HG02759 (cell line): ENCODE measurements around the gene PARD3B.

Experiments used
- ATAC-seq: cut with Tn5 transposase; IDR thresholded peaks from one replicate; pipeline ENCODE4 v1.9.1; 2021; ENCODE audit warnings: mild to moderate bottlenecking, moderate library complexity; ENCODE audit not compliant: unreplicated experiment

PARD3B gene

DNA sequence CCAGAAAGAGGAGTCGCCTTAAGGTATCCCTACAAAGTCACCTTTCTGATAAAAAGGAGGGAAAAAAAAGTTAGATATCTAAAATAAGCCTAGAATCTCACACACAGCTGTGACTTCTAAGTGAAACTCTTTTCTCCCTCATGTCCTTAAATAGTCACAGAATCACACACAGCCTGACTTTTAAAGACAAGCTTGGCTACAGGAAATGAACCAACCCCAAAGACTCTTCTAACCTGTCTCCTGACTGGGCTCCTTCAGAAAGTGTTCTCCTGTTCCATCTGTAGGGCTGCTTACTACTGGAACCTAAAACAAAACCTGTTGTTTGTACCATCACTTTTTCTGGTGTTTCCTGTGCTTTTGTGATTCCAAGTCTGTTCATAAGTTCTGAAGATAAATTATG, 1074.3 kb downstream of the PARD3B start:
- no peak for ATAC-seq

GRCh38 chr2:205627085-205627484, 1081.8 kb downstream of the PARD3B start:
- ATAC-seq = no peak

GRCh38 chr2:205628422-205628821, 1083.1 kb downstream of the PARD3B start:
- no peak for ATAC-seq

DNA sequence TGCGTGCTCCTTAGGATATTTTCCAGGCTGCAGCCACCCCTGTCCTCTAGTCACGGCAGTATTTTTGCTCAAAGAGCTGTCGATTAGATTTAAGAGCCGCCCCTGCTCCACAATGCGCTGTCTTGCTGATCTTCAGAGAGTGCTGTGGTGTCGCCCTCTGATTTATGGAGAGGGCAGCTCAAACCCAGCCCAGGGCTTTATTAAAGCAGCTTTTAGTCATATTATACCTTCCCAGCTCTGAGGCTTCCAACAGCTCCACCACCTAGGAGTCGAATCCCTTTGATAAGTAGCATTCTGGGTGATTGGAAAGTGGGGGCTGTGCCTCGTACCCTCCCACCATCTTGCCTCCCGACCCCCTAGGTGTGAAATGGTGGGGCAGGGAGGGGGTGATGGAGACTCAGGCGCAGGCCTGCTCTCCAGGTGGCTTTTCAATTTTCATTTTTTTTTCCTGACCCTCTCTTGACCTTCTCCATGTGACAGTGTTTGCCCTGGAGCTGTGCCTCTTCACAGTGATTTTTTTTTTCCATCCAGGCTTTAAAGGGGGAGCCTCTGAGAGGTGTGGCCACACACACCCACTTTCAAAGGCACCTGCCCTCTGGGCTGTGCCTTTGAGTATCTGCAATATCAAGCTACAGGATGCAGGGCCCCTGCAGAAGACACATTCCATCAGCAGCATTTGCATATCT, 1084.0 kb downstream of the PARD3B start:
- no peak for ATAC-seq

DNA sequence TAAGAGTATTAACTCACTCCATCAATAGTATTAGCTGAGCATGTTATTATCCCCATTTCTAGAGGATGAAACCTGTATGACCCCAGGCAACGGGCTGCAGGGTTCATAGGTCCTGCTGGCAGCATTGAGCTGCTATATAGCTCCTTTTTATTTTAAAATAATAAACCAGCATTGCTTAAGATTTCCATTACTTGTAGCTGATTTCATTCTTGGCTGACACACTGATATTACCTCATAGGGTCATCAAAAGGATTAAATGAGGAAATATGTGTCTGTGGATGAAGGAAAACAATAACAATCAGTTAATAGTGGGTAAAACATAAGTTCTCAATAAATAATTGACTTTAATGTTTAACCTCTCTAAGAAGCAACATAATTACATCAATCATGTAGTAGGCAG, 1088.7 kb downstream of the PARD3B start:
- no peak for ATAC-seq

DNA sequence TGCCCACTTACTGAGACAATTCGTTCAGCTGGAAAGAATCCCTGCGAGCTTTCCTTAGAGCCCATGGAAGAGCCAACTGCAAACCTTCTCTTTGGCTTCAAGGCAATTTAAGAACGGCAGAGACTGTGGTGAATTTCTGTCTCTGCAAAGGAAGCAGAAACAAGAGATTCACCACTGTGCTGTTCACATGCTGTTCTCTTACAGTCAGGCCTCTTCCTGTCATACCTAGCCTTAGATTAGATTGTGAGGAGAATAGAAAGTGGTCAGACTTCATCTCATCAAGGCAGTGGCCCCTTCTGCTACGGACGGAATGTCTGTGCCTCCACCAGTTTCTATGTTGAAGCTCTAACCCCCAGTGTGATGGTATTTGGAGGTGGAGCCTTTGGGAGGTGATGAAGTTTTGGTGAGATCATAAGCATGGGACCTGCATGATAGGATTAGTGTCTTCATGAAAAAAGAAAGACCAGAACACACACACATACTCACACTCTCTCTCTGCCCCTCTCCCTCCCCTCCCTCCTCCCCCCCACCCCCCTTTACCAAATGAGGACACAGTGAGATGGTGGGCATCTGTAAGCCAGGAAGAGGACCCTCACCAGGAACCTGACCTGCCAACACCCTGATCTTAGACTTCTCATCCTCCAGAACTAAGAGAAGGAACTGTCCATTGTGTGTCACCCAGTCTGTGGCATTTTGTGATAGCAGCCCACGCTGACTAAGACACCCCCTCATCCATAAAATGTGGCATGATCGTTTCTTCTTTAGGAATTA, 1091.5 kb downstream of the PARD3B start:
- no peak for ATAC-seq

GRCh38 chr2:205637320-205637602, 1092.0 kb downstream of the PARD3B start:
- ATAC-seq = no peak

- no peak for ATAC-seq
These were observed 1092.7 kb downstream of the PARD3B start for GRCh38 chr2:205637779-205638503.

- peak; percentile 60 for ATAC-seq
These were observed 1095.4 kb downstream of the PARD3B start for GRCh38 chr2:205640716-205641115.

- ATAC-seq = no peak
These were observed 1097.5 kb downstream of the PARD3B start for GRCh38 chr2:205642599-205643356.

DNA sequence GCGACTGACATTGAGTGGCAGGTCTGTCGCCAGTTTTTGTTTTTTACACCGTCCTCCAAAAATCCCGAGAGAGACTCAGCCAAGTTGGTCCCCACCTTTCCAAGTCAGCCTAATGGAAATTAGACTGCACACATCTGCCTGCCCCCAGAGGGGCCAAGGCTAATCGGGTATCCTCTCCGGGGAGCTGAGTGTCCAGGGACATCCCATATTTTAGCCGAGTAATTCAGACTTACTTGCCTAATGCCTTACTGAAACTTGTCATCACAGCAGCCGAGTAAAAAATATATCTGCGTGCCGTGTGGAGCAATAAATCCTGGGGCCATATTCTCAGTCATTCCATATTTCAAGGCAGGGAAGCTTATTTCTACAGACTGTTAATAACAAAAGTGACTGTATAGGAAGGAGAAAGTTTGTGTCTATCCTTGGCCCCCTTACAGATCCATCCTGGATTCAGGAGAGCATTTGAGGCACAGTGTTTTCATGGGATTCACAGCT, 1098.2 kb downstream of the PARD3B start:
- no peak for ATAC-seq

DNA sequence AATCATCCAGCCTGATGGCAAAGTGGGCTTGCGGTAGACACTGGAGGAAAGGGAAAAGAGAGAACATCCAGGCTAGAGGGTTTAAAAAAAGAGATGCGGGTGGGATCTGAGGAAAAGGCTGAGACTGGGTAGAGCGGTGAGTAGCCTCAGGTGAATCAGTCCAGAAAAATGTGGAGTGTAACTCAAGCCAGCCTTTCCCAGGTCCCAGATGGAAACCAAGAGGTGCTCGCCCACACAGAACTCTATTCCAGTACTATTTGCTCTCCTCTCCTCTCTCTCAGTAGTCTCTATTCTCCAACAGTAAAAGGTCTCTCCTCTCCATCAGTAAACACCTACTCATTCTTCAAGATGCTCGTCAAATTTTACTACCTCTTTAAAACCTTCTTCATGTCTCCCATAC, 1098.7 kb downstream of the PARD3B start:
- ATAC-seq = no peak

- ATAC-seq = peak; percentile 97
These were observed 1101.4 kb downstream of the PARD3B start for GRCh38 chr2:205646680-205647079.

GRCh38 chr2:205650450-205650849, 1105.2 kb downstream of the PARD3B start:
- ATAC-seq = no peak

DNA sequence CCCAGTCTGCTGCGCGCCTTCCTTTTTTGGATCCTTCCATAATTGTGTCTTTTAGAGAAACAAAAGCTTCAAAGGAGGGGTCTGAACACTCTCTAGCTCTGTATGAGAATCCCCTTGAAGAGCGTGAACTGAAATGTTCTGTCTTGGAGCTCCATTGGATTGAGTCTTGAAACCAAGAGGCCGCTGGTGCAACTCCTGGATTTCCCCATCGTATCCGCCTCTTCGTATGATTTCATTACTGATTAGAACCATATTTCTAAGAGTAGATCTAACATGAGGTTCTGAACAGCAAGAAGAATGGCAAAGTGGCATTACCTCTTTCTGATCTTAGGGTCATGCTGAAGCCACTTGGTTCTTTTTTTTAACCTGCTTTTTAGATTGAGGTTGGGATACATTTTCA, 1105.7 kb downstream of the PARD3B start:
- no peak for ATAC-seq

DNA sequence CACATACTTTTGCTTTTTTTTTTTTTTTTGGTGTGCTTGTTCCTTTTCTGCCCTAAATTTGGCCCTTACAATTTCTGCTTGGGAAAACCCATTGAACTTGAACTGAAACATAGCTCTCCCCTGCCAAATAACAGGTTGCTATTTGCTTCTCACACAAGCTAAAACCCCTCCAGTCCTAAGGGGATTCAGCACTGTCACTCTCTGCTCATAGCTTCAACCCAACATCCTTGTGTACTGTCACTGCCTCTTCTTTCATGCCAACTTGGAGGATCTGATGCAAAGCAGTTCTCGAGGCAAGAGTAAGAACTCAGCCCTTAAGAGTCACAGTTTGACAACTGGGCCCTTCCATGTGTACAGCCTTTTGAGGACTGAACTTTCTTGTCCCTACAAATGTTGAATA, 1106.4 kb downstream of the PARD3B start:
- ATAC-seq = no peak

DNA sequence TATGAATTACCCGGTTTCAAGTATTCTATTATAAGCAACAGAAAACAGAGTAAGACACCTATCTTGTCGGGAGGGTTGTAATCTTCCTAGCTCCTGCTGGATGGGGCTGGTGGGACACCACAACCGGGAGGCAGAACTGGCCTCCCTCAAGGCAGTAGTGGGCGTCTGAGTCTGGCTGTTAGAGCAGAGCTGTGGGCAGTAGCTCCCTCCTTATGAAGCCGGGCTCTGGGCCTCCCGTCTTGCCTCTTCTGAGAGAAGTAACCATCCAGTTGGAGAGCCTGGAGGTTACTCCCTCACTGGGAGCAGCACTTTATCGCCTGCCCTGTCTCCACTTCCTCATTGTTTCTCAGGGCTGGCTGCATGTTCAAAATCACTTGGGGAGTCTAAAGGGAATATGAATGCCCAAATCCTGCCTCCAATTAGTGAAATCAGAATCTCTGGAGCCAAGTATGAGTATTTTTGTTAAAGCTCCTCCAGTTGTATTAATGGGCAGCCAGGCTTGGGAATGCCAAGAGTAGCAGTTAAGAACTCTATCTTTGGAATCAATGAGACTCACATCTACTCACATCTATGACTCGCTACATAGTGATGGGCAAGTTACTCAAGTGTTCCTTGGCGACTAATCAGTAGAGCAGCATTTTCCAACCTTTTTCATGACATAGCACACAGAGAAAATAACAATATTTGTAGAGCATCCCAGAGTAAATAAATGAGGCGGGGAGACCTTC, 1109.8 kb downstream of the PARD3B start:
- no peak for ATAC-seq

DNA sequence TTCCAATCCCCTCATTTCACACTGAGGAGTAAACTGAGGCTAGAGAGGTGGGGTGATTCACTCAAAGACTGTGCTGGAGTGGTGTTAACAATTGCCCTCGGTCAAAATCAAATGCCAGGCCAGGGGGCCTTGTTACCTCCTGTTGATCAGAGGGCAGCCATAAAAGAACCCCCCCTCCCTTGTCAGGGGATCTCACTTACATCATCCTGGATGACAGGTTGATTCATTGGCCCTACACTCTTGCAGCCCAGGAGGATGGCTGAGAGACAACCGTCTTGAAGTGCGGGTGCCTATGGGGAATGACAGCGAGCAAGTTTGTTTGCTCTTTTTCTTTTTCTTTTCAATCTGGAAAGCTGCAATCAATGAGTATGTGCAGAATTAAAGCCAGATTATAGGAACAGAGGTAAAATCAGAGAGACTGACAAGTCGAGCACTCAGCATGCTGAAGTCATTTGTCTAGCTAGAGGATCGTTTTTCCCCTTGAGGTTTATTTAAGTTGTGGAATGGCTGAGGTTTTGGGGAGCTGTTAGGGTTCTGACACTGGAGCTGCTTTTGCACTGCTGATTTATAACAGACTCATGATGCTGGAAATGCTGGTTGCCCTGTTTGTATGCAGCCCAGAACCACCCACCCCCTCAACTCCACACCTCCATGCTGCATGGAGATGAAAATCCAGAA, 1110.6 kb downstream of the PARD3B start:
- ATAC-seq = no peak

DNA sequence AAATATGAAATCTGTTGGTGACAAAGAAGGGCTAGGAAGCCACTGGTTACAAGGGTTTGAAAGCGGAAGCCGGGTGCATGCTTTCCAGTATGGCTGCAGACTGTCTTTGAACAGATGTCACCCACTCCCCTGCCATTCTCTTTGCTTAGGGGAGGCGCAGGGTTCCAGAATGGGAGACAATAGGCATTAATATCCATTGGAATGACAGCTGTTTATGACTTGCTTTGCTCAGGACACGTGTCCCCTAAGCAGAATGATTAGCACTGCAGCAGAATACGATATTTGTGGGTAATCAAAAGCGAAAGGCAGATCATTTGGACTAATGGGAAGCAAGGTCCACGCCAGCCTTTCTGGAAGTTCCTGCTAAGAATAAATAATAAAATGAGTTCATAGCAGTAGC, 1111.2 kb downstream of the PARD3B start:
- no peak for ATAC-seq

GRCh38 chr2:205656941-205657340, 1111.7 kb downstream of the PARD3B start:
- ATAC-seq = no peak
